HG03097 (cell line): ENCODE results near the gene HELQ.
"Not testable (repeated sequence)": the region's sequence is repeated elsewhere in the genome, so short reads cannot be mapped to it uniquely, and the experiment has no call there.

ENCODE experiments used
- ATAC-seq: cut with Tn5 transposase; IDR thresholded peaks from one replicate; pipeline ENCODE4 v1.9.1; 2021; ENCODE audit not compliant: unreplicated experiment, low FRiP score

Gene HELQ

GRCh38 chr4:83440148-83440814, 15.3 kb downstream of the HELQ start:
- no peak for ATAC-seq

- ATAC-seq, result no peak
These were observed 16.9 kb downstream of the HELQ start for GRCh38 chr4:83438719-83439118.

- ATAC-seq, result no peak
These were observed 18.9 kb downstream of the HELQ start for GRCh38 chr4:83436680-83437079.

- ATAC-seq, result no peak
These were observed 24.4 kb downstream of the HELQ start for GRCh38 chr4:83431200-83431599.

GRCh38 chr4:83418211-83418610, 37.4 kb downstream of the HELQ start:
- ATAC-seq, result no peak

- no peak for ATAC-seq
These were observed 38.1 kb downstream of the HELQ start for GRCh38 chr4:83417566-83417965.

GRCh38 chr4:83413676-83414075, 41.9 kb downstream of the HELQ start:
- no peak for ATAC-seq

GRCh38 chr4:83408908-83409307, 46.7 kb downstream of the HELQ start:
- ATAC-seq, result no peak

- no peak for ATAC-seq
These were observed 49.5 kb downstream of the HELQ start for GRCh38 chr4:83405844-83406816.

GRCh38 chr4:83398158-83398557, 57.5 kb downstream of the HELQ start:
- ATAC-seq, result not testable (repeated sequence)

GRCh38 chr4:83393908-83394307, 61.7 kb downstream of the HELQ start:
- no peak for ATAC-seq

GRCh38 chr4:83392562-83392961, 63.1 kb downstream of the HELQ start:
- no peak for ATAC-seq

- ATAC-seq, result no peak
These were observed 64.7 kb downstream of the HELQ start for GRCh38 chr4:83390944-83391343.

- no peak for ATAC-seq
These were observed 65.7 kb downstream of the HELQ start for GRCh38 chr4:83389756-83390505.

GRCh38 chr4:83389037-83389720, 66.4 kb downstream of the HELQ start:
- ATAC-seq, result no peak

GRCh38 chr4:83388313-83388676, 67.3 kb downstream of the HELQ start:
- ATAC-seq, result no peak

GRCh38 chr4:83387476-83388312, 67.9 kb downstream of the HELQ start:
- no peak for ATAC-seq

- no peak for ATAC-seq
These were observed 68.6 kb downstream of the HELQ start for GRCh38 chr4:83387012-83387411.

GRCh38 chr4:83382850-83383249, 72.8 kb downstream of the HELQ start:
- ATAC-seq, result no peak

GRCh38 chr4:83381173-83381572, 74.5 kb downstream of the HELQ start:
- ATAC-seq, result no peak
